Measurements from ENCODE around the gene TRPM5.

The TRPM5 gene

GRCh38 chr11:2419638-2420501, 24.4 kb downstream of the TRPM5 start:
- no peaks in the 10 kb centered on the region for H3K27me3 ChIP-seq (ENCODE audit: control insufficient read depth, insufficient read depth, low read length)
- H3K4me1 ChIP-seq (ENCODE audit: control insufficient read depth, insufficient read depth, low read length), result 0 out of 2 replicates have a peak, but pooled peaks cover 1% of the 10 kb centered on the region
- H3K36me3 ChIP-seq (ENCODE audit: control insufficient read depth, insufficient read depth, low read length), result no peaks in the 10 kb centered on the region
- no peak overlapping the region for H3K4me3 ChIP-seq (ENCODE audit: low read length)
- DNase-seq (ENCODE audit: low read depth, low spot score), result peak; percentile 60
- H3K9me3 ChIP-seq (ENCODE audit: control insufficient read depth, insufficient read depth, low read length), result no peaks in the 10 kb centered on the region
- no CpG with 5 or more reads among the region's 36 CpGs for WGBS (ENCODE audit: insufficient coverage, insufficient read length)
- no peak overlapping the region for H3K27ac ChIP-seq (ENCODE audit: low read length)

GRCh38 chr11:2418693-2419360, 25.5 kb downstream of the TRPM5 start:
- no peaks in the 10 kb centered on the region for H3K9me3 ChIP-seq (ENCODE audit: control insufficient read depth, insufficient read depth, low read length)
- no CpG with 5 or more reads among the region's 21 CpGs for WGBS (ENCODE audit: insufficient coverage, insufficient read length)

GRCh38 chr11:2417856-2418692, 26.2 kb downstream of the TRPM5 start:
- H3K27me3 ChIP-seq (ENCODE audit: control insufficient read depth, insufficient read depth, low read length), result no peaks in the 10 kb centered on the region
- DNase-seq (ENCODE audit: low read depth, low spot score), result no peak
- WGBS (ENCODE audit: insufficient coverage, insufficient read length), result no CpG with 5 or more reads among the region's 30 CpGs

More at GRCh38 chr11:2418693-2419360, 25.5 kb downstream of the TRPM5 start:
- Histone ChIP-seq H3K36me3 (ENCODE audit: control insufficient read depth, insufficient read depth, low read length) (no peaks in the 10 kb centered on the region), H3K27me3 (ENCODE audit: control insufficient read depth, insufficient read depth, low read length) (no peaks in the 10 kb centered on the region), H3K27ac (ENCODE audit: low read length) (no peak overlapping the region), H3K4me1 (ENCODE audit: control insufficient read depth, insufficient read depth, low read length) (0 out of 2 replicates have a peak, but pooled peaks cover 1% of the 10 kb centered on the region), H3K4me3 (ENCODE audit: low read length) (no peak overlapping the region)
- DNase-seq (ENCODE audit: low read depth, low spot score), result no peak

DNA sequence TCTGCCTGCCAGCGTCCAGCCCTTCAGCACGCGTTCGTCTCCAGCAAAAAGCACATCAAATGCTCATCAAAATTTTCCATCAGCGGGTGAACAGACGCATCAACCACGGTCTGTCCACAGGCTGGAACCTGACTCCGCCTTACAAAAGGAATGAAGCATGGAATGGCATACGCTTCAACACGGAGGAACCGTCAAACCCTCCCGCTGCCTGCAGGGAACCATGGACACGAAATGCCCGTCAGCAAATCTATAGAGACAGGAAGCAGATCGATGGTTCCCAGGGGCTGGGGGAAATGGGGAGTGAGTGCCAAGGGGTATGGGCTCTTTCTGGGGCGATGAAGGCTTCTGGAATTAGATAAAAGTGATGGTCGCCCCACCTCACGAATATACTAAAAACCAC, 27.5 kb downstream of the TRPM5 start:
- WGBS (ENCODE audit: insufficient coverage, insufficient read length), result no CpG with 5 or more reads among the region's 18 CpGs
- Histone ChIP-seq H3K27me3 (ENCODE audit: control insufficient read depth, insufficient read depth, low read length) (no peaks in the 10 kb centered on the region), H3K4me3 (ENCODE audit: low read length) (no peak overlapping the region), H3K9me3 (ENCODE audit: control insufficient read depth, insufficient read depth, low read length) (no peaks in the 10 kb centered on the region), H3K27ac (ENCODE audit: low read length) (no peak overlapping the region), H3K4me1 (ENCODE audit: control insufficient read depth, insufficient read depth, low read length) (0 out of 2 replicates have a peak, but pooled peaks cover 1% of the 10 kb centered on the region), H3K36me3 (ENCODE audit: control insufficient read depth, insufficient read depth, low read length) (no peaks in the 10 kb centered on the region)
- DNase-seq (ENCODE audit: low read depth, low spot score), result no peak

More at GRCh38 chr11:2417856-2418692, 26.2 kb downstream of the TRPM5 start:
- H3K27ac ChIP-seq (ENCODE audit: low read length), result no peak overlapping the region
- H3K4me1 ChIP-seq (ENCODE audit: control insufficient read depth, insufficient read depth, low read length), result 0 out of 2 replicates have a peak, but pooled peaks cover 1% of the 10 kb centered on the region
- H3K4me3 ChIP-seq (ENCODE audit: low read length), result no peak overlapping the region
- H3K9me3 ChIP-seq (ENCODE audit: control insufficient read depth, insufficient read depth, low read length), result no peaks in the 10 kb centered on the region
- H3K36me3 ChIP-seq (ENCODE audit: control insufficient read depth, insufficient read depth, low read length), result no peaks in the 10 kb centered on the region

- 0 out of 2 replicates have a peak, but pooled peaks cover under 1% of the 10 kb centered on the region for H3K4me1 ChIP-seq (ENCODE audit: control insufficient read depth, insufficient read depth, low read length)
- no peaks in the 10 kb centered on the region for H3K9me3 ChIP-seq (ENCODE audit: control insufficient read depth, insufficient read depth, low read length)
- H3K27me3 ChIP-seq (ENCODE audit: control insufficient read depth, insufficient read depth, low read length), result no peaks in the 10 kb centered on the region
- no peak for DNase-seq (ENCODE audit: low read depth, low spot score)
- H3K27ac ChIP-seq (ENCODE audit: low read length), result no peak overlapping the region
- WGBS (ENCODE audit: insufficient coverage, insufficient read length), result no CpG with 5 or more reads among the region's 34 CpGs
- no peak overlapping the region for H3K4me3 ChIP-seq (ENCODE audit: low read length)
- H3K36me3 ChIP-seq (ENCODE audit: control insufficient read depth, insufficient read depth, low read length), result no peaks in the 10 kb centered on the region
Observed at GRCh38 chr11:2415601-2416380, 28.5 kb downstream of the TRPM5 start.

DNA sequence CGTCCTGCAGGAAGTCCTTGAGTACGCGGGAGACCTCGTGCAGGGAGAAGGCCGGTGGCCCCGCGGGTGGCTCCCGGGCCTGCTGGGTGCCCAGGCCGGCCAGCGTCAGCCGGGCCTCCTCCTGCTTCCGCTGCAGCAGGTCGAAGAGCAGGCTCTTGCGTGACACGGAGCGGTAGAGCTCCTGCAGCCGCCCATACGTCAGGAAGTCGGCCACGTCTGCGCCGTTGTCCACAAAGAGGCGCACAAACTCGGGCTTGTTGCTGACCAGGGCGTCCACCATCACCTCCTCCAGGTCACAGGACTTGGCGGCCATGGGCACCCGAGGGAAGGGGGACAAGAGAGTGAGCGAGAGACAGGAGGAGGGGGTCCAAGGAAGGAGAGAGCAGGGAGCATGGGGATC, 29.1 kb downstream of the TRPM5 start:
- no peak for DNase-seq (ENCODE audit: low read depth, low spot score)
- Histone ChIP-seq H3K27me3 (ENCODE audit: control insufficient read depth, insufficient read depth, low read length) (no peaks in the 10 kb centered on the region), H3K4me1 (ENCODE audit: control insufficient read depth, insufficient read depth, low read length) (no peaks in the 10 kb centered on the region), H3K27ac (ENCODE audit: low read length) (no peak overlapping the region), H3K4me3 (ENCODE audit: low read length) (no peak overlapping the region), H3K36me3 (ENCODE audit: control insufficient read depth, insufficient read depth, low read length) (no peaks in the 10 kb centered on the region), H3K9me3 (ENCODE audit: control insufficient read depth, insufficient read depth, low read length) (no peaks in the 10 kb centered on the region)
- WGBS (ENCODE audit: insufficient coverage, insufficient read length), result no CpG with 5 or more reads among the region's 28 CpGs

DNA sequence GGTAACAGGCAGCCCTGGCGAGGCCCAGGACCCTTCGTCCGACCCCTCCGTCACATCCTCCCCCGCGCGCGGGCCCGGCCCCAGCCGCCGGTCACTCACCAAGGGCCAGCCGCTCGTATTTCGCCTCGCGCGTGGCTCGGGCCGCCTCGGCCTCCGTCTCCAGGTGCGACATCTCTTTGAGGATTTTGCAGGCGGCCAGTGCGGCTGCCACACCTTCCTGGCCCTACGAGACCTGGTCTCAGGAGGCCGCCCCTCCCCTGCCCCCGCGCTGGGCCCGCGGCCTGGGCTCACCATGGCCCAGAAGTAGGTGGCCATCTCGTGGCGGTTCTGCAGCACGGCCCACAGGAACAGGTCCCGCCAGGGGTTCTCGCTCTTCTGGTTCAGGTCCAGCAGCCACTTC, 29.7 kb downstream of the TRPM5 start:
- no peak for DNase-seq (ENCODE audit: low read depth, low spot score)
- Histone ChIP-seq H3K27ac (ENCODE audit: low read length) (no peak overlapping the region), H3K4me1 (ENCODE audit: control insufficient read depth, insufficient read depth, low read length) (no peaks in the 10 kb centered on the region), H3K4me3 (ENCODE audit: low read length) (no peak overlapping the region), H3K36me3 (ENCODE audit: control insufficient read depth, insufficient read depth, low read length) (no peaks in the 10 kb centered on the region), H3K27me3 (ENCODE audit: control insufficient read depth, insufficient read depth, low read length) (no peaks in the 10 kb centered on the region), H3K9me3 (ENCODE audit: control insufficient read depth, insufficient read depth, low read length) (no peaks in the 10 kb centered on the region)
- WGBS (ENCODE audit: insufficient coverage, insufficient read length), result no CpG with 5 or more reads among the region's 35 CpGs

DNA sequence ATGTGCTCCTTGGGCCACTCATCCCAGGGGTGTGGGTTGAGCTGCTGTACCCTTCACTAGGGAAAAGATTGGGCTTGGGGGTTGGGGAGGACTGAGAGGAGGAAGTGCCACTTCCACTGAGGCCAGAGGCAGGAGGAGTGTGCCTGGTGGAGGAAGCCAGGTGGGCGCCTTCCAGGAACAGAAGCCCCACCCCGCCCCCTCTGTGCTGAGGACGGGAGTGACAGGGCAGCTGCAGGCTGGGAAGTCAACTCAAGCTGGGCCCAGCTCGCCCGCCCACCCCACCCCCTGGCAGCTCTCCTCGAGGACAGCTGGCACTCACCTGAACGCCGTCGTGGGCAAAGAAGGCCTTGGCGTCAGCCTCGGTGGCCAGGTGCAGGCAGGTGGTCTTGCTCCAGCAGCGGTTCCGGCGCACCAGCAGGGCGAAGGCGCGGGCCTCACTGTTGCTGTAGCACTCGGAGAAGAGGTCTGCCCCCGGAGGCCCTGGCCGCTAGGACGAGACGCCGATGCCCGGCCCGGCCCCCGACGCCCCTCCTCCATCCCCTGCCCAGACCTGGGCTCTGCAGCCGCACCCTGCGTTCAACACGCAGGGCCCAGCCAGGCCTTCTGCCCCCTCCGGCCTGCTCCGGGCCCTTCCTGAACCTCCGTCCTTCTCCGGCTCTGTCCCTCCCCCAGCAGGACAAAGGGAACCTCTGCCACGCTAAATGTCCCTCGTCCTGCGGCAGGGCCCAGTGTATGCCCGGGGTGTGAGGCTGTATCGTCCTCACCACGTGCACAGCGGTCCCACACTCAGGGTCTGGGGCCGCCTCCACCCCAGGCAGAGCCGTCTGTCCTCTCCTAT, 30.4 kb downstream of the TRPM5 start:
- Histone ChIP-seq H3K27ac (ENCODE audit: low read length) (no peak overlapping the region), H3K9me3 (ENCODE audit: control insufficient read depth, insufficient read depth, low read length) (no peaks in the 10 kb centered on the region), H3K36me3 (ENCODE audit: control insufficient read depth, insufficient read depth, low read length) (no peaks in the 10 kb centered on the region), H3K27me3 (ENCODE audit: control insufficient read depth, insufficient read depth, low read length) (no peaks in the 10 kb centered on the region), H3K4me1 (ENCODE audit: control insufficient read depth, insufficient read depth, low read length) (no peaks in the 10 kb centered on the region), H3K4me3 (ENCODE audit: low read length) (no peak overlapping the region)
- DNase-seq (ENCODE audit: low read depth, low spot score), result no peak
- WGBS (ENCODE audit: insufficient coverage, insufficient read length), result no CpG with 5 or more reads among the region's 43 CpGs

GRCh38 chr11:2412323-2412722, 32.0 kb downstream of the TRPM5 start:
- no peaks in the 10 kb centered on the region for H3K36me3 ChIP-seq (ENCODE audit: control insufficient read depth, insufficient read depth, low read length)
- no peaks in the 10 kb centered on the region for H3K9me3 ChIP-seq (ENCODE audit: control insufficient read depth, insufficient read depth, low read length)
- no peaks in the 10 kb centered on the region for H3K27me3 ChIP-seq (ENCODE audit: control insufficient read depth, insufficient read depth, low read length)
- no peak for DNase-seq (ENCODE audit: low read depth, low spot score)
- H3K4me1 ChIP-seq (ENCODE audit: control insufficient read depth, insufficient read depth, low read length), result no peaks in the 10 kb centered on the region
- no CpG with 5 or more reads among the region's 6 CpGs for WGBS (ENCODE audit: insufficient coverage, insufficient read length)
- H3K4me3 ChIP-seq (ENCODE audit: low read length), result no peak overlapping the region
- no peak overlapping the region for H3K27ac ChIP-seq (ENCODE audit: low read length)
